WTC11 (cell line): ENCODE results near the gene CAV1.

Source experiments
- MXD4 ChIP-seq: fragments of 250-450 bp; sonication (Bioruptor Pico); IDR thresholded peaks from 2 replicates; pipeline ENCODE4 v1.8.0; 2021; ENCODE audit warnings: mild to moderate bottlenecking, moderate library complexity, borderline replicate concordance
- NFE2L1 ChIP-seq: sonication (generic); formaldehyde crosslinking; IDR thresholded peaks from 2 replicates; pipeline ENCODE4 v1.8.1; 2023; ENCODE audit warnings: missing genetic modification reagents
- NFYB ChIP-seq: sonication (generic); formaldehyde crosslinking; conservative IDR thresholded peaks from 2 replicates; pipeline ENCODE4 v1.8.0; 2022; ENCODE audit warnings: low read depth, missing genetic modification reagents
- ZNF263 ChIP-seq: sonication (generic); formaldehyde crosslinking; IDR thresholded peaks from 2 replicates; pipeline ENCODE4 v1.8.1; 2022; ENCODE audit warnings: low read depth, mild to moderate bottlenecking, moderate library complexity, missing genetic modification reagents
- TF ChIP-seq, protein P1 (sequence below): sonication (generic); formaldehyde crosslinking; IDR thresholded peaks from 2 replicates; pipeline ENCODE4 v1.8.1; 2023; ENCODE audit warnings: mild to moderate bottlenecking, missing genetic modification reagents
- TF ChIP-seq, protein P2 (sequence below): sonication (generic); formaldehyde crosslinking; IDR thresholded peaks from 2 replicates; pipeline ENCODE4 v1.8.0; 2023; ENCODE audit warnings: mild to moderate bottlenecking, missing genetic modification reagents
- TF ChIP-seq, protein P3 (sequence below): fragments of 250-450 bp; sonication (Bioruptor Pico); conservative IDR thresholded peaks from 2 replicates; pipeline ENCODE4 v1.9.0; 2021; ENCODE audit warnings: mild to moderate bottlenecking
- TF ChIP-seq, protein P4 (sequence below): sonication (generic); formaldehyde crosslinking; conservative IDR thresholded peaks from 2 replicates; pipeline ENCODE4 v1.8.1; 2023; ENCODE audit warnings: mild to moderate bottlenecking, low read depth, missing genetic modification reagents, moderate library complexity
- TF ChIP-seq, protein P5 (sequence below): sonication (generic); formaldehyde crosslinking; IDR thresholded peaks from 2 replicates; pipeline ENCODE4 v1.8.0; 2022; ENCODE audit warnings: mild to moderate bottlenecking, missing genetic modification reagents
- TF ChIP-seq, protein P6 (sequence below): fragments of 200-600 bp; IDR thresholded peaks from 2 replicates; pipeline ENCODE4 v1.8.0; 2022; ENCODE audit warnings: antibody characterized with exemption
- TF ChIP-seq, protein P7 (sequence below): sonication (generic); formaldehyde crosslinking; IDR thresholded peaks from 2 replicates; pipeline ENCODE4 v1.8.1; 2023; ENCODE audit warnings: mild to moderate bottlenecking, missing genetic modification reagents, moderate library complexity
- TF ChIP-seq, protein P8 (sequence below): sonication (generic); formaldehyde crosslinking; IDR thresholded peaks from 2 replicates; pipeline ENCODE4 v1.8.0; 2022; ENCODE audit warnings: mild to moderate bottlenecking, missing genetic modification reagents
- TF ChIP-seq, protein P9 (sequence below): sonication (generic); formaldehyde crosslinking; IDR thresholded peaks from 2 replicates; pipeline ENCODE4 v1.8.1; 2022; ENCODE audit warnings: low read depth, missing genetic modification reagents, borderline replicate concordance

DNA sequence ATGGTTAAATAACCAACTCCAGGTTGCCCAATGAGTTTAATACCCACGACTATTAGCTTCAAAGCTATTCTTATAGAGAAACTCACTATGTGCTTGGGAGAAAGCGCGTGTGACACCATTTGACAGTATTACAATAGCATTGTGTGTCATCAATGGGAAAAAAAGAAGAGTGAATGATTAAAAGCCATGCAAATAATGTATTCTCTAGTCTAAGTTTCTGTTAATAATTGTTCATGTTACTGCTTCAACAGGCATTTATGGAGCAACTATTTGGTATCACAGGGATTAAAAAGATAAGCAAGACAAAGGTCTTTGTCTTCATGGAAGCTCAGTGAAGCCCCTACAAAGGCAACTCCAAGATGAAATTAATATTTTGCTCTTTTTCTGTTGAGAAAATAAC is 47.2 kb downstream of the CAV1 start:
- TF ChIP-seq, protein P1, sequence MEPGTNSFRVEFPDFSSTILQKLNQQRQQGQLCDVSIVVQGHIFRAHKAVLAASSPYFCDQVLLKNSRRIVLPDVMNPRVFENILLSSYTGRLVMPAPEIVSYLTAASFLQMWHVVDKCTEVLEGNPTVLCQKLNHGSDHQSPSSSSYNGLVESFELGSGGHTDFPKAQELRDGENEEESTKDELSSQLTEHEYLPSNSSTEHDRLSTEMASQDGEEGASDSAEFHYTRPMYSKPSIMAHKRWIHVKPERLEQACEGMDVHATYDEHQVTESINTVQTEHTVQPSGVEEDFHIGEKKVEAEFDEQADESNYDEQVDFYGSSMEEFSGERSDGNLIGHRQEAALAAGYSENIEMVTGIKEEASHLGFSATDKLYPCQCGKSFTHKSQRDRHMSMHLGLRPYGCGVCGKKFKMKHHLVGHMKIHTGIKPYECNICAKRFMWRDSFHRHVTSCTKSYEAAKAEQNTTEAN: no peak
- TF ChIP-seq, protein P2, sequence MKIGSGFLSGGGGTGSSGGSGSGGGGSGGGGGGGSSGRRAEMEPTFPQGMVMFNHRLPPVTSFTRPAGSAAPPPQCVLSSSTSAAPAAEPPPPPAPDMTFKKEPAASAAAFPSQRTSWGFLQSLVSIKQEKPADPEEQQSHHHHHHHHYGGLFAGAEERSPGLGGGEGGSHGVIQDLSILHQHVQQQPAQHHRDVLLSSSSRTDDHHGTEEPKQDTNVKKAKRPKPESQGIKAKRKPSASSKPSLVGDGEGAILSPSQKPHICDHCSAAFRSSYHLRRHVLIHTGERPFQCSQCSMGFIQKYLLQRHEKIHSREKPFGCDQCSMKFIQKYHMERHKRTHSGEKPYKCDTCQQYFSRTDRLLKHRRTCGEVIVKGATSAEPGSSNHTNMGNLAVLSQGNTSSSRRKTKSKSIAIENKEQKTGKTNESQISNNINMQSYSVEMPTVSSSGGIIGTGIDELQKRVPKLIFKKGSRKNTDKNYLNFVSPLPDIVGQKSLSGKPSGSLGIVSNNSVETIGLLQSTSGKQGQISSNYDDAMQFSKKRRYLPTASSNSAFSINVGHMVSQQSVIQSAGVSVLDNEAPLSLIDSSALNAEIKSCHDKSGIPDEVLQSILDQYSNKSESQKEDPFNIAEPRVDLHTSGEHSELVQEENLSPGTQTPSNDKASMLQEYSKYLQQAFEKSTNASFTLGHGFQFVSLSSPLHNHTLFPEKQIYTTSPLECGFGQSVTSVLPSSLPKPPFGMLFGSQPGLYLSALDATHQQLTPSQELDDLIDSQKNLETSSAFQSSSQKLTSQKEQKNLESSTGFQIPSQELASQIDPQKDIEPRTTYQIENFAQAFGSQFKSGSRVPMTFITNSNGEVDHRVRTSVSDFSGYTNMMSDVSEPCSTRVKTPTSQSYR (CRISPR knock-in tag): no peak
- TF ChIP-seq, protein P3, sequence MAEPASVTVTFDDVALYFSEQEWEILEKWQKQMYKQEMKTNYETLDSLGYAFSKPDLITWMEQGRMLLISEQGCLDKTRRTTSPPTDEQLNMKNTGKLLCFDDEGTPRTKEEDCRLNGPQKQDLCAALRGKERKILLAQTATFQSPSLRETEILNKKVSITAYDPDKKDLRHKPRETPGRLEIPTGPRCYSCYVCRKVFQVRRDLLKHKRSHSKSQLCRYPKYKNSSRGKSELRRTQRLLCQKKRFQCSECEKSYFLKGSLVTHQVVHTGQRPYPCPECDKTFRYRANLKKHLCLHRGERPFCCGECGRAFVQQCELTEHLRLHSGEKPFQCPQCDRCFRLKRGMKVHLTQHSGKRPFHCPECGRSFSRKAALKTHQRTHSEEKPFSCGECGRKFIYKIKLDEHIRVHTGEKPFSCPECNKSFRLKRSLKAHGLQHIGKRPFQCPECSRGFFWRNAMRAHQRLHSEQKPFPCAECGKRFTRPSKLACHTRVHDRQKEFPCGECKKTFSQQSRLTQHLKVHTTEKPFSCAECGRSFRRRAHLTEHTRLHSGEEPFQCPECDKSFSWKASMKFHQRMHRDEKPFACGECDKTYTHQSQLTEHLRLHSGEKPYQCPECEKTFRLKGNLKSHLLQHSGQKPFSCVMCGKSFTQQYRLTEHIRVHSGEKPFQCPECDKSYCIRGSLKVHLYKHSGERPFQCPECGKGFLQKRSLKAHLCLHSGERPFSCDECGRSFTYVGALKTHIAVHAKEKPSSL: no peak
- TF ChIP-seq MXD4 (CRISPR knock-in tag) (no peak), ZNF263 (CRISPR knock-in tag) (no peak), NFYB (CRISPR knock-in tag) (no peak), NFE2L1 (no peak)
- TF ChIP-seq, protein P4, sequence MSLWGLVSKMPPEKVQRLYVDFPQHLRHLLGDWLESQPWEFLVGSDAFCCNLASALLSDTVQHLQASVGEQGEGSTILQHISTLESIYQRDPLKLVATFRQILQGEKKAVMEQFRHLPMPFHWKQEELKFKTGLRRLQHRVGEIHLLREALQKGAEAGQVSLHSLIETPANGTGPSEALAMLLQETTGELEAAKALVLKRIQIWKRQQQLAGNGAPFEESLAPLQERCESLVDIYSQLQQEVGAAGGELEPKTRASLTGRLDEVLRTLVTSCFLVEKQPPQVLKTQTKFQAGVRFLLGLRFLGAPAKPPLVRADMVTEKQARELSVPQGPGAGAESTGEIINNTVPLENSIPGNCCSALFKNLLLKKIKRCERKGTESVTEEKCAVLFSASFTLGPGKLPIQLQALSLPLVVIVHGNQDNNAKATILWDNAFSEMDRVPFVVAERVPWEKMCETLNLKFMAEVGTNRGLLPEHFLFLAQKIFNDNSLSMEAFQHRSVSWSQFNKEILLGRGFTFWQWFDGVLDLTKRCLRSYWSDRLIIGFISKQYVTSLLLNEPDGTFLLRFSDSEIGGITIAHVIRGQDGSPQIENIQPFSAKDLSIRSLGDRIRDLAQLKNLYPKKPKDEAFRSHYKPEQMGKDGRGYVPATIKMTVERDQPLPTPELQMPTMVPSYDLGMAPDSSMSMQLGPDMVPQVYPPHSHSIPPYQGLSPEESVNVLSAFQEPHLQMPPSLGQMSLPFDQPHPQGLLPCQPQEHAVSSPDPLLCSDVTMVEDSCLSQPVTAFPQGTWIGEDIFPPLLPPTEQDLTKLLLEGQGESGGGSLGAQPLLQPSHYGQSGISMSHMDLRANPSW (CRISPR knock-in tag): no peak
- TF ChIP-seq, protein P5, sequence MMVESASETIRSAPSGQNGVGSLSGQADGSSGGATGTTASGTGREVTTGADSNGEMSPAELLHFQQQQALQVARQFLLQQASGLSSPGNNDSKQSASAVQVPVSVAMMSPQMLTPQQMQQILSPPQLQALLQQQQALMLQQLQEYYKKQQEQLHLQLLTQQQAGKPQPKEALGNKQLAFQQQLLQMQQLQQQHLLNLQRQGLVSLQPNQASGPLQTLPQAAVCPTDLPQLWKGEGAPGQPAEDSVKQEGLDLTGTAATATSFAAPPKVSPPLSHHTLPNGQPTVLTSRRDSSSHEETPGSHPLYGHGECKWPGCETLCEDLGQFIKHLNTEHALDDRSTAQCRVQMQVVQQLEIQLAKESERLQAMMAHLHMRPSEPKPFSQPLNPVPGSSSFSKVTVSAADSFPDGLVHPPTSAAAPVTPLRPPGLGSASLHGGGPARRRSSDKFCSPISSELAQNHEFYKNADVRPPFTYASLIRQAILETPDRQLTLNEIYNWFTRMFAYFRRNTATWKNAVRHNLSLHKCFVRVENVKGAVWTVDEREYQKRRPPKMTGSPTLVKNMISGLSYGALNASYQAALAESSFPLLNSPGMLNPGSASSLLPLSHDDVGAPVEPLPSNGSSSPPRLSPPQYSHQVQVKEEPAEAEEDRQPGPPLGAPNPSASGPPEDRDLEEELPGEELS (CRISPR knock-in tag): no peak
- TF ChIP-seq, protein P6, sequence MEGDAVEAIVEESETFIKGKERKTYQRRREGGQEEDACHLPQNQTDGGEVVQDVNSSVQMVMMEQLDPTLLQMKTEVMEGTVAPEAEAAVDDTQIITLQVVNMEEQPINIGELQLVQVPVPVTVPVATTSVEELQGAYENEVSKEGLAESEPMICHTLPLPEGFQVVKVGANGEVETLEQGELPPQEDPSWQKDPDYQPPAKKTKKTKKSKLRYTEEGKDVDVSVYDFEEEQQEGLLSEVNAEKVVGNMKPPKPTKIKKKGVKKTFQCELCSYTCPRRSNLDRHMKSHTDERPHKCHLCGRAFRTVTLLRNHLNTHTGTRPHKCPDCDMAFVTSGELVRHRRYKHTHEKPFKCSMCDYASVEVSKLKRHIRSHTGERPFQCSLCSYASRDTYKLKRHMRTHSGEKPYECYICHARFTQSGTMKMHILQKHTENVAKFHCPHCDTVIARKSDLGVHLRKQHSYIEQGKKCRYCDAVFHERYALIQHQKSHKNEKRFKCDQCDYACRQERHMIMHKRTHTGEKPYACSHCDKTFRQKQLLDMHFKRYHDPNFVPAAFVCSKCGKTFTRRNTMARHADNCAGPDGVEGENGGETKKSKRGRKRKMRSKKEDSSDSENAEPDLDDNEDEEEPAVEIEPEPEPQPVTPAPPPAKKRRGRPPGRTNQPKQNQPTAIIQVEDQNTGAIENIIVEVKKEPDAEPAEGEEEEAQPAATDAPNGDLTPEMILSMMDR: no peak
- TF ChIP-seq, protein P7, sequence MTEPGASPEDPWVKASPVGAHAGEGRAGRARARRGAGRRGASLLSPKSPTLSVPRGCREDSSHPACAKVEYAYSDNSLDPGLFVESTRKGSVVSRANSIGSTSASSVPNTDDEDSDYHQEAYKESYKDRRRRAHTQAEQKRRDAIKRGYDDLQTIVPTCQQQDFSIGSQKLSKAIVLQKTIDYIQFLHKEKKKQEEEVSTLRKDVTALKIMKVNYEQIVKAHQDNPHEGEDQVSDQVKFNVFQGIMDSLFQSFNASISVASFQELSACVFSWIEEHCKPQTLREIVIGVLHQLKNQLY (CRISPR knock-in tag): no peak
- TF ChIP-seq, protein P8, sequence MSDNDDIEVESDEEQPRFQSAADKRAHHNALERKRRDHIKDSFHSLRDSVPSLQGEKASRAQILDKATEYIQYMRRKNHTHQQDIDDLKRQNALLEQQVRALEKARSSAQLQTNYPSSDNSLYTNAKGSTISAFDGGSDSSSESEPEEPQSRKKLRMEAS (CRISPR knock-in tag): no peak
- TF ChIP-seq, protein P9, sequence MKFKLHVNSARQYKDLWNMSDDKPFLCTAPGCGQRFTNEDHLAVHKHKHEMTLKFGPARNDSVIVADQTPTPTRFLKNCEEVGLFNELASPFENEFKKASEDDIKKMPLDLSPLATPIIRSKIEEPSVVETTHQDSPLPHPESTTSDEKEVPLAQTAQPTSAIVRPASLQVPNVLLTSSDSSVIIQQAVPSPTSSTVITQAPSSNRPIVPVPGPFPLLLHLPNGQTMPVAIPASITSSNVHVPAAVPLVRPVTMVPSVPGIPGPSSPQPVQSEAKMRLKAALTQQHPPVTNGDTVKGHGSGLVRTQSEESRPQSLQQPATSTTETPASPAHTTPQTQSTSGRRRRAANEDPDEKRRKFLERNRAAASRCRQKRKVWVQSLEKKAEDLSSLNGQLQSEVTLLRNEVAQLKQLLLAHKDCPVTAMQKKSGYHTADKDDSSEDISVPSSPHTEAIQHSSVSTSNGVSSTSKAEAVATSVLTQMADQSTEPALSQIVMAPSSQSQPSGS (CRISPR knock-in tag): no peak
